ENCODE measurements around the gene TNFRSF8.

TNFRSF8 gene

DNA sequence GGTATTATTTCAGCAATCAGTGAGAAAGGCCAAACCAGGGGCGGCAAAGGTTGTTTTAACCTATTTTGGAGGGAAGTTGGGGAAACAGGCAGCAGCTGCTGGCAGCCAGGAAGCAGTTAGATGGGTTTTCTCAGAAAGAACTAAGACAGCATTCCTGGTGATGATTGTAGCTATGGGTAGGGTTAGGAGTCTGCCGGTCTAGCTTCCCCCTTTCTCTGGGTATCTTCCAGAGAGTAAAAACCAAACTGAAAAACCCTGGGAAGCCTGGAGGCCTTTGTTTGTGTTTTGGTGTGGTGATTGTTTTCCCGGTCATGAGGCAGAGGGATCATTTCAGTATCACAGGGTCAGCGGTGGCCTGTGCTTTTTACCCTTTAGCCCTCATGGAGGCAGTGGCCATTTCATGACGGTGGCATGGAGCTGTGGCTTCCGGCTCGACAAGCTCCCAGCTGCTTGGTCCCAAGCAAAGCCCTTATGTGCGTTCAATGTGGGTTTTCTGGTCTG is 84.1 kb downstream of the TNFRSF8 start:
- TF ChIP-seq FOXP2 (optimal IDR thresholded peaks at IDR 0.05; ENCODE audit: borderline replicate concordance, extremely low read depth, extremely low read length, insufficient read depth): no peak

- no peak for TF ChIP-seq FOXP2 (optimal IDR thresholded peaks at IDR 0.05; ENCODE audit: borderline replicate concordance, extremely low read depth, extremely low read length, insufficient read depth)
Observed at GRCh38 chr1:12148160-12148957, 85.3 kb downstream of the TNFRSF8 start.

GRCh38 chr1:12148958-12149790 is 86.1 kb downstream of the TNFRSF8 start:
- TF ChIP-seq REST (IDR thresholded peaks at IDR 0.05; ENCODE audit: insufficient read depth in 1 of 2, low read depth in 2 of 2, low read length in 2 of 2) (no peak), TAF1 (IDR thresholded peaks at IDR 0.05; ENCODE audit: borderline replicate concordance, insufficient read depth, low read length) (no peak), POLR2AphosphoS5 (IDR thresholded peaks at IDR 0.05; ENCODE audit: low read depth, low read length) (no peak), FOXP2 (optimal IDR thresholded peaks at IDR 0.05; ENCODE audit: borderline replicate concordance, extremely low read depth, extremely low read length, insufficient read depth) (no peak), SIN3A (IDR thresholded peaks at IDR 0.05; ENCODE audit: borderline replicate concordance, insufficient read depth, low read length) (no peak)

GRCh38 chr1:12149791-12150175 is 86.7 kb downstream of the TNFRSF8 start:
- no peak for TF ChIP-seq FOXP2 (optimal IDR thresholded peaks at IDR 0.05; ENCODE audit: borderline replicate concordance, extremely low read depth, extremely low read length, insufficient read depth)
- TF ChIP-seq POLR2AphosphoS5 (IDR thresholded peaks at IDR 0.05; ENCODE audit: low read depth, low read length): no peak
- no peak for TF ChIP-seq REST (IDR thresholded peaks at IDR 0.05; ENCODE audit: insufficient read depth in 1 of 2, low read depth in 2 of 2, low read length in 2 of 2)
- no peak for TF ChIP-seq SIN3A (IDR thresholded peaks at IDR 0.05; ENCODE audit: borderline replicate concordance, insufficient read depth, low read length)
- no peak for TF ChIP-seq TAF1 (IDR thresholded peaks at IDR 0.05; ENCODE audit: borderline replicate concordance, insufficient read depth, low read length)

- TF ChIP-seq SIN3A (IDR thresholded peaks at IDR 0.05; ENCODE audit: borderline replicate concordance, insufficient read depth, low read length) (no peak), FOXP2 (optimal IDR thresholded peaks at IDR 0.05; ENCODE audit: borderline replicate concordance, extremely low read depth, extremely low read length, insufficient read depth) (no peak), TAF1 (IDR thresholded peaks at IDR 0.05; ENCODE audit: borderline replicate concordance, insufficient read depth, low read length) (no peak), REST (IDR thresholded peaks at IDR 0.05; ENCODE audit: insufficient read depth in 1 of 2, low read depth in 2 of 2, low read length in 2 of 2) (no peak), POLR2AphosphoS5 (IDR thresholded peaks at IDR 0.05; ENCODE audit: low read depth, low read length) (no peak)
Observed at GRCh38 chr1:12150456-12151200, 87.5 kb downstream of the TNFRSF8 start.
